ENCODE results near the gene TMEM200C.

TMEM200C gene

DNA sequence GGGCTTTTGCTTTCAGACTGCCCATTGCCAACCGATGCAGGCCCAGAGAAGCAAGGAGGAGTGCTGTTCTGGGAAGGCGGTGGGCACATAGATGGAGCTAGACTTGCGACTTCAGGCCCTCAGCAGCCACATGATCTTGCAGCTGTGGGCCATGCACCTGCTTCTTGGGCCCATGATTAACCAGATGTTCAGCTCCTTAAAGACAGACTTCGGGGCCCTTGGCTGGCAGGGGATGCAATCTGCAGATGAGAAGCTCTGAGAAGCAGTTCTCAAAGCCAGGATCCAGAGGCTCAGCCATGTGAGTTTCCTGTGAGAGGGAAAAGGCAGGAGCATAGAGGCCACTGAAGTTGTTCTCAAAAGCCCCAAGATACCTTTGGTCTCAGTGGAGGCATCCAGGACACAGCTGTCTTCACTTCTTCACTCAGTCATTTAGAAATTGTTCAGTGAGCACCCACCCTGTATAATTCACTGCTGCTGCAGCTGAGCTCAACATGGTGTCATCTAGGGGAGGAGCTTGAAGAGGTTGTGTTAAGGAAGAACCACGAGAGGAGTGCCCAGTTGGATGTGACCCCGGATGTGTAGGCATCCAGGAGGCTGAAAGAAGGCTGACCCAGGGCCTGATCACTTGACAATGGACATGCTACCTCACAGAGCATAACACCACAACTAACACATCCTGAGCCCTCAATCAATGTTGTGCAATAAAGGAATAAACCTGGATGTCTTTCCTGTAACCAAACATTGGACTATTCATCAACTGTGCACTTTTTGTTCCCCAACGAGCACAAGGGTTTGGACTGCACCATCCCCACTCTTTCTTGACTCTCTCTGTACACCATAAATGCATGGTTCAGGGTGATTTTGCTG lies 44.7 kb upstream of the TMEM200C start:
- H2BK15ac ChIP-seq (replicated peaks; ENCODE audit: low read depth): no peak overlapping the region
- H3K27me3 ChIP-seq (ENCODE audit: insufficient read depth, low read length, poor library complexity): no peaks in the 10 kb centered on the region
- H2AK5ac ChIP-seq (ENCODE audit: low read length): no peak overlapping the region
- no peak overlapping the region for H3K18ac ChIP-seq (ENCODE audit: low read length)
- H4K5ac ChIP-seq (ENCODE audit: low read length): no peak overlapping the region
- H3K79me1 ChIP-seq (ENCODE audit: low read length): no peaks in the 10 kb centered on the region
- H3K4me1 ChIP-seq (ENCODE audit: control insufficient read depth, low read depth, low read length): peaks cover 2% of the 10 kb centered on the region
- WGBS (ENCODE audit: extremely low coverage, insufficient coverage, low lambda C conversion rate): no CpG with 5 or more reads among the region's 7 CpGs
- H2BK5ac ChIP-seq (ENCODE audit: low read length): no peak overlapping the region
- DNase-seq: no peak
- H3K36me3 ChIP-seq (ENCODE audit: control insufficient read depth, insufficient read depth, low read length): no peaks in the 10 kb centered on the region
- no peak overlapping the region for H3K23ac ChIP-seq (ENCODE audit: low read length)
- no peaks in the 10 kb centered on the region for H3K79me2 ChIP-seq (ENCODE audit: control insufficient read depth, insufficient read depth, low read length)
- H3K9ac ChIP-seq (ENCODE audit: low read length): no peak overlapping the region
- H3K56ac ChIP-seq (ENCODE audit: low read length): no peak overlapping the region
- H4K8ac ChIP-seq (ENCODE audit: low read depth, low read length): no peak overlapping the region
- H2BK120ac ChIP-seq (ENCODE audit: low read depth, low read length): no peak overlapping the region
- no peak overlapping the region for H3K4me2 ChIP-seq (ENCODE audit: low read length)
- H3K27ac ChIP-seq (ENCODE audit: low read depth, low read length): peak overlapping the region; percentile 11
- no peak overlapping the region for H3K4ac ChIP-seq (ENCODE audit: low read depth, low read length)
- H3K4me3 ChIP-seq (ENCODE audit: low read length): no peak overlapping the region

DNA sequence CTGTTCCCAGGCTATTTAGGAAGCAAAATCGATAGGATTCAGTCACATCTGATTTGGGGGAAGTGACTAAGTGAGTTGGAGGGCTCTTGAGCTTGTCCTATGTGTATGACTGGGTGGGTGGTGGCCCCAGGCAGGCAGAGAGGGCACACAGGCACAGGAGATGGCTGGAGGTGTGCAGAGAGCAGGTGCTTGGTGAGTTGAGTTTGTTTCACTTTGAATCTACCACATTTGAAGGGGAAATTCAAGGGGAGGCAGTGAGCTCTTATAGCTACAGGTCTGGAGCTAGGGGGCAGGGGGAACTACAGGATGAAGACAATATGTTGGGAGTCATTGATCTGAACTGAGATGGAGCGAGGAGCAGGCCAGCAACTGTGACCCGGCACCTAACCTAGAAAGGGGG lies 42.5 kb upstream of the TMEM200C start:
- H3K4me2 ChIP-seq (ENCODE audit: low read length): no peak overlapping the region
- no peaks in the 10 kb centered on the region for H3K79me2 ChIP-seq (ENCODE audit: control insufficient read depth, insufficient read depth, low read length)
- no peak overlapping the region for H2BK120ac ChIP-seq (ENCODE audit: low read depth, low read length)

DNA sequence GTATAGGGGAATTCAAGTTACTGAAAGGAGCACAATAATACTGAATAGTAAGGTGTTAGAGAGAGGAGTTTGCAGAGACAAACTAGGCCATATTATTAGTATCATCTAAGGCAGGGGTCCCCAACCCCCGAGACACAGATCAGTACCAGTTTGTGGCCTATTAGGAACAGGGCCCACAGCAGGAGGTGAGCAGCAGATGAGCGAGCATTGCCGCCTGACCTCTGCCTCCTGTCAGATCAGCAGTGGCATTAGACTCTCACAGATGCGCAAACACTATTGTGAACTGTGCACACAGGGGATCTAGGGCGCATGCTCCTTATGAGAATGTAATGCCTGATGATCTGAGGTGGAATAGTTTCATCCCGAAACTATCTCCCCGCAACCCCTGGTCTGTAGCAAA lies 41.8 kb upstream of the TMEM200C start:
- no peak for DNase-seq

More for the DNA sequence above, 42.5 kb upstream of the TMEM200C start:
- Histone ChIP-seq H3K4me3 (ENCODE audit: low read length) (no peak overlapping the region), H3K27me3 (ENCODE audit: insufficient read depth, low read length, poor library complexity) (no peaks in the 10 kb centered on the region), H2AK5ac (ENCODE audit: low read length) (no peak overlapping the region), H3K27ac (ENCODE audit: low read depth, low read length) (no peak overlapping the region), H3K36me3 (ENCODE audit: control insufficient read depth, insufficient read depth, low read length) (no peaks in the 10 kb centered on the region), H3K23ac (ENCODE audit: low read length) (no peak overlapping the region), H3K4me1 (ENCODE audit: control insufficient read depth, low read depth, low read length) (peaks cover 2% of the 10 kb centered on the region), H2BK15ac (replicated peaks; ENCODE audit: low read depth) (no peak overlapping the region), H3K18ac (ENCODE audit: low read length) (no peak overlapping the region), H3K9ac (ENCODE audit: low read length) (no peak overlapping the region), H3K56ac (ENCODE audit: low read length) (no peak overlapping the region), H3K4ac (ENCODE audit: low read depth, low read length) (no peak overlapping the region), H4K8ac (ENCODE audit: low read depth, low read length) (no peak overlapping the region), H4K5ac (ENCODE audit: low read length) (no peak overlapping the region), H3K79me1 (ENCODE audit: low read length) (no peaks in the 10 kb centered on the region), H2BK5ac (ENCODE audit: low read length) (no peak overlapping the region)
- WGBS (ENCODE audit: extremely low coverage, insufficient coverage, low lambda C conversion rate): no CpG with 5 or more reads among the region's 3 CpGs
- DNase-seq: no peak

DNA sequence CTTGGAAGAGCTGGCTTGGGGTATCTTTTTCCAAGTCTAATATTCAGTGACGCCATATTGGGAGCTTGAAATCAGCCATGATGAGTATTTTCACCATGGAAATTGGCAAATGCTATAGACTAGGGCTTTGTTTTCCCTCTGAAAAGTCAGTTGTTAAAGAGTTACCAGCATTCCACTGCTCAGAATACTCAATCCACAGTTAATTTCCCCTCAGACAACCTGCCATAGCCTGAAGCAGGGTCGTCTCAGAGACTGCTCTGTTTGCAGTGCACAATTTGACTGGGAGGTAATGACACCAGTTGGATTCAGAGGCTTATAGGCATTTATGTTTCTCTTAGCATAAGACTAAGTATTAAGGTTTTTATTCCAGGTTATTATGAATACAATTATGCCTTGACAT lies 35.5 kb upstream of the TMEM200C start:
- Histone ChIP-seq H3K9ac (ENCODE audit: low read length) (no peak overlapping the region), H3K4me3 (ENCODE audit: low read length) (no peak overlapping the region), H2BK120ac (ENCODE audit: low read depth, low read length) (no peak overlapping the region), H2BK5ac (ENCODE audit: low read length) (no peak overlapping the region), H3K4me1 (ENCODE audit: control insufficient read depth, low read depth, low read length) (no peaks in the 10 kb centered on the region), H3K4ac (ENCODE audit: low read depth, low read length) (no peak overlapping the region), H4K5ac (ENCODE audit: low read length) (no peak overlapping the region), H3K36me3 (ENCODE audit: control insufficient read depth, insufficient read depth, low read length) (no peaks in the 10 kb centered on the region), H3K79me2 (ENCODE audit: control insufficient read depth, insufficient read depth, low read length) (no peaks in the 10 kb centered on the region), H2BK15ac (replicated peaks; ENCODE audit: low read depth) (no peak overlapping the region), H4K8ac (ENCODE audit: low read depth, low read length) (no peak overlapping the region), H3K56ac (ENCODE audit: low read length) (no peak overlapping the region), H3K27me3 (ENCODE audit: insufficient read depth, low read length, poor library complexity) (no peaks in the 10 kb centered on the region), H3K27ac (ENCODE audit: low read depth, low read length) (no peak overlapping the region), H3K4me2 (ENCODE audit: low read length) (no peak overlapping the region), H3K23ac (ENCODE audit: low read length) (no peak overlapping the region), H3K18ac (ENCODE audit: low read length) (no peak overlapping the region), H2AK5ac (ENCODE audit: low read length) (no peak overlapping the region), H3K79me1 (ENCODE audit: low read length) (no peaks in the 10 kb centered on the region)
- DNase-seq: no peak
- WGBS (ENCODE audit: extremely low coverage, insufficient coverage, low lambda C conversion rate): no CpG with 5 or more reads among the region's 2 CpGs

More for the DNA sequence above, 41.8 kb upstream of the TMEM200C start:
- H3K79me1 ChIP-seq (ENCODE audit: low read length): no peaks in the 10 kb centered on the region
- no peak overlapping the region for H3K56ac ChIP-seq (ENCODE audit: low read length)
- H3K4me3 ChIP-seq (ENCODE audit: low read length): no peak overlapping the region
- no peak overlapping the region for H3K9ac ChIP-seq (ENCODE audit: low read length)
- no peak overlapping the region for H4K5ac ChIP-seq (ENCODE audit: low read length)
- no peaks in the 10 kb centered on the region for H3K27me3 ChIP-seq (ENCODE audit: insufficient read depth, low read length, poor library complexity)
- no peaks in the 10 kb centered on the region for H3K79me2 ChIP-seq (ENCODE audit: control insufficient read depth, insufficient read depth, low read length)
- H4K8ac ChIP-seq (ENCODE audit: low read depth, low read length): no peak overlapping the region
- H3K4ac ChIP-seq (ENCODE audit: low read depth, low read length): no peak overlapping the region
- no peaks in the 10 kb centered on the region for H3K36me3 ChIP-seq (ENCODE audit: control insufficient read depth, insufficient read depth, low read length)
- no CpG with 5 or more reads among the region's 7 CpGs for WGBS (ENCODE audit: extremely low coverage, insufficient coverage, low lambda C conversion rate)
- H3K4me1 ChIP-seq (ENCODE audit: control insufficient read depth, low read depth, low read length): peaks cover 2% of the 10 kb centered on the region
- no peak overlapping the region for H2BK5ac ChIP-seq (ENCODE audit: low read length)
- H3K23ac ChIP-seq (ENCODE audit: low read length): no peak overlapping the region
- H3K27ac ChIP-seq (ENCODE audit: low read depth, low read length): no peak overlapping the region
- no peak overlapping the region for H2AK5ac ChIP-seq (ENCODE audit: low read length)
- H3K4me2 ChIP-seq (ENCODE audit: low read length): no peak overlapping the region
- no peak overlapping the region for H3K18ac ChIP-seq (ENCODE audit: low read length)
- no peak overlapping the region for H2BK120ac ChIP-seq (ENCODE audit: low read depth, low read length)
- no peak overlapping the region for H2BK15ac ChIP-seq (replicated peaks; ENCODE audit: low read depth)

DNA sequence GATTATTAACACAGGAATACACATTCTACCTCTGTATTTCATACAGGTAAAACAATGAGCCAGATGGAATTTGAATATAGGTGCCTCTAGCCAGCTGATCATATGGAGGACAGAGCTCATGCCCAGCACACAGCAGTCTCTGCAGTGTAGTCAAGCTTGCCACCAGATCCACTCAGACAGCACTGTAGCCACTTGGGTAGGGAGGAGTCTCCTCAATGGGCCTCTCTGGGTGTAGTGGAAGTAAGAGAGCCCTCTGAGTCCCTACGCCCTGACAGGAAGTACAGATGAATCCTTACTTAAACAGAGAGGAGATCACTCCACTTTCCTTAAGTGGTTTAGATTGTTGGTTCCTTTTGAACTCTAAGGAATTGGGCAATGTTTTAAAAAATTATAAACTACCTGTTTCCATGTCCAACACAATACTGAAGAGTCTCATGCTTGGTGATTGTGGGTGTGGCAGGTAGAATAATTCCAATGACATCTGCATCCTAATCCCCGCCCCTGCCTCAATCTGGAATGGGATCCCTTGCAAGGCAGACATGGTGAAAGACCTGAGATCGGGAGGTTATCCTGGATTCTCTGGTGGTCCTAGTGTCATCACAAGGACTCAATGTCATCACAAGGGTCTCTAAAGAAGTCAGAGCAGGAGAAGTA lies 23.0 kb upstream of the TMEM200C start:
- Histone ChIP-seq H2AK5ac (ENCODE audit: low read length) (no peak overlapping the region), H3K79me1 (ENCODE audit: low read length) (no peaks in the 10 kb centered on the region), H3K4me3 (ENCODE audit: low read length) (no peak overlapping the region), H3K9ac (ENCODE audit: low read length) (no peak overlapping the region), H3K4me2 (ENCODE audit: low read length) (no peak overlapping the region), H3K4me1 (ENCODE audit: control insufficient read depth, low read depth, low read length) (no peaks in the 10 kb centered on the region), H2BK5ac (ENCODE audit: low read length) (no peak overlapping the region), H4K8ac (ENCODE audit: low read depth, low read length) (no peak overlapping the region), H2BK15ac (replicated peaks; ENCODE audit: low read depth) (no peak overlapping the region), H3K56ac (ENCODE audit: low read length) (no peak overlapping the region), H3K36me3 (ENCODE audit: control insufficient read depth, insufficient read depth, low read length) (no peaks in the 10 kb centered on the region), H4K5ac (ENCODE audit: low read length) (no peak overlapping the region), H3K23ac (ENCODE audit: low read length) (no peak overlapping the region), H2BK120ac (ENCODE audit: low read depth, low read length) (no peak overlapping the region), H3K27ac (ENCODE audit: low read depth, low read length) (no peak overlapping the region), H3K79me2 (ENCODE audit: control insufficient read depth, insufficient read depth, low read length) (no peaks in the 10 kb centered on the region), H3K18ac (ENCODE audit: low read length) (no peak overlapping the region), H3K4ac (ENCODE audit: low read depth, low read length) (no peak overlapping the region), H3K27me3 (ENCODE audit: insufficient read depth, low read length, poor library complexity) (no peaks in the 10 kb centered on the region)
- DNase-seq: no peak
- no CpG with 5 or more reads among the region's 3 CpGs for WGBS (ENCODE audit: extremely low coverage, insufficient coverage, low lambda C conversion rate)
